Large intestine (tissue), 3 donors: ENCODE results near the gene GUCD1. TPM values are rescaled to one million over a fixed set of nuclear protein-coding genes. Genes with fewer than 3 reads are reported as not detected.
"Not testable (repeated sequence)": the region's sequence is repeated elsewhere in the genome, so short reads cannot be mapped to it uniquely, and the experiment has no call there.

ENCODE experiments used
- DNase-seq, 2 donors: peaks; one replicate each; pipeline versions ENCODE4 v3.0.0 to v3.0.0-alpha.2; 2013
- H3K27ac ChIP-seq: one replicate; pipeline ENCODE4 v1.5.1; 2013; ENCODE audit warnings: low read length
- H3K27me3 ChIP-seq: 2 replicates; pipeline ENCODE4 v1.6.1; 2013; ENCODE audit warnings: low read length; ENCODE audit not compliant: control insufficient read depth, insufficient read depth
- H3K36me3 ChIP-seq: 2 replicates; pipeline ENCODE4 v1.6.1; 2013; ENCODE audit warnings: low read length; ENCODE audit not compliant: control insufficient read depth, insufficient read depth
- H3K4me1 ChIP-seq: one replicate; pipeline ENCODE4 v1.6.1; 2013; ENCODE audit warnings: low read length; ENCODE audit not compliant: control insufficient read depth, insufficient read depth
- H3K4me3 ChIP-seq: one replicate; pipeline ENCODE4 v1.5.1; 2013; ENCODE audit warnings: low read length
- H3K9me3 ChIP-seq: one replicate; pipeline ENCODE4 v1.6.1; 2013; ENCODE audit warnings: mild to moderate bottlenecking, low read depth, low read length, moderate library complexity; ENCODE audit not compliant: control insufficient read depth
- WGBS: methylation state at CpG from one replicate; pipeline ENCODE4 v1.1.5; 2013; ENCODE audit warnings: low lambda C conversion rate; ENCODE audit not compliant: insufficient coverage; 5-methylcytosine and 5-hydroxymethylcytosine counted together
- polyA plus RNA-seq: library from polyadenylated mRNA; unstranded; fragments of 120-200 nt; gene quantifications from one replicate; pipeline ENCODE4 v1.2.1, GENCODE V29; 2013

The GUCD1 gene
- polyA plus RNA-seq, 1 donor: 140 TPM

DNA sequence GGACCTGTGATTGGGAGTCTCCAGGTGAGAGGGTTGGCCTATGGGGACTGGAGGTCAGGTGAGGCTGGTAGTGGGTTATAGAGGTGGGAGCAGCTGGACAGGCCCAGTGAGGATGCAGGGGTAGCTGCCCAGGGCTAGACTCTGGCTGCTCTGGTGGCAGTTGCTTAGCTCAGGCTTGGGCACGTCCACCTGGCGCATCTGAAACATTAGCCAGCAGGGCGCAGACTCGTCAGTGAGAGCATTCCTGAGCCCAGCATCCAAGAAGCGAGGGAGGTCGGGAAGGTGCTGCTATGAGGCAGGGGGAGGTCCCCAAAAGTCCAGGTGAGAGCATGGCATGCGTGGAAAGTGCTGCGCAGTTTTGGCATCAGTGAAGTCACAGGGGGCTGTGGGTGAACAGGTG, 44.6 kb upstream of the GUCD1 start:
- no peaks in the 10 kb centered on the region for H3K27me3 ChIP-seq
- H3K9me3 ChIP-seq: no peaks in the 10 kb centered on the region
- H3K4me1 ChIP-seq: peaks cover 29% of the 10 kb centered on the region
- DNase-seq: no peak
- no peaks in the 10 kb centered on the region for H3K36me3 ChIP-seq
- WGBS: 100% methylated on average over 2 of the region's 8 CpGs
- no peak overlapping the region for H3K27ac ChIP-seq
- H3K4me3 ChIP-seq: no peak overlapping the region

DNA sequence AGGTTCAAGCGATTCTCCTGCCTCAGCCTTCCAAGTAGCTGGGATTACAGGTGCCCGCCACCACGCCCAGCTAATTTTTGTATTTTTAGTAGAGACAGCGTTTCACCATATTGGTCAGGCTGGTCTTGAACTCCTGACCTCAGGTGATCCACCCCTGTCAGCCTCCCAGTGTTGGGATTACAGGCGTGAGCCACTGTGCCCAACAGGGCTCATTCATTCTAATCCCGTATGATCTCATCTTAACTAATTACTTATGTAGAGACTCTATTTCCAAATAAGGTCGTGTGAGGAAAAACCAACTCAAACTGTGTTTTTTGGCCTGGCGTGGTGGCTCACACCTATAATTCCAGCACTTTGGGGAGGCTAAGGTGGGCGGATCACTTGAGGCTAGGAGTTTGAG, 42.1 kb upstream of the GUCD1 start:
- not testable (repeated sequence) for H3K27me3 ChIP-seq, H3K27ac ChIP-seq, DNase-seq, H3K4me3 ChIP-seq, H3K9me3 ChIP-seq, H3K36me3 ChIP-seq
- peaks cover 40% of the 10 kb centered on the region for H3K4me1 ChIP-seq
- no CpG with 5 or more reads among the region's 9 CpGs for WGBS

DNA sequence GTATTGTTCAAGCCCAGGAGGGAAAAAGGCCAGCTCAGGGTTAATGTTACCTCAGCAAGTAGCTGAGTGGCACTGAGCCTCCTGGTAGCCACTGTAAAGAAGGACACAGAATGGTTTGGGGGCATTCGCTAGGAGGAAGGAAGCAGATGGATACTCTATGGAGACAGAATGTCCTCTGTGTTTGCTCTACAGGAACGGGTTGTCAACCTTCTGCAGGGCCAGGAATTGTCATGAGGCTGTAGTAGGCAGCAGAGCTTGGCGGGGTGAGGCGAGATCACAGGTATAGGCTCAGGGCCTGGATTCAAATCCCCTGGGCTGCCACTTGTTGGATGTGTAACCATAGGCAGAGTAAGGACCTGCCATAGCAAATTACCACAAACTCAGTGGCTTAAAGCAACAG, 40.9 kb upstream of the GUCD1 start:
- H3K9me3 ChIP-seq: no peaks in the 10 kb centered on the region
- DNase-seq: no peak
- H3K27me3 ChIP-seq: no peaks in the 10 kb centered on the region
- no peak overlapping the region for H3K4me3 ChIP-seq
- no peaks in the 10 kb centered on the region for H3K36me3 ChIP-seq
- H3K4me1 ChIP-seq: peaks cover 35% of the 10 kb centered on the region
- WGBS: no CpG with 5 or more reads among the region's 4 CpGs
- H3K27ac ChIP-seq: no peak overlapping the region

DNA sequence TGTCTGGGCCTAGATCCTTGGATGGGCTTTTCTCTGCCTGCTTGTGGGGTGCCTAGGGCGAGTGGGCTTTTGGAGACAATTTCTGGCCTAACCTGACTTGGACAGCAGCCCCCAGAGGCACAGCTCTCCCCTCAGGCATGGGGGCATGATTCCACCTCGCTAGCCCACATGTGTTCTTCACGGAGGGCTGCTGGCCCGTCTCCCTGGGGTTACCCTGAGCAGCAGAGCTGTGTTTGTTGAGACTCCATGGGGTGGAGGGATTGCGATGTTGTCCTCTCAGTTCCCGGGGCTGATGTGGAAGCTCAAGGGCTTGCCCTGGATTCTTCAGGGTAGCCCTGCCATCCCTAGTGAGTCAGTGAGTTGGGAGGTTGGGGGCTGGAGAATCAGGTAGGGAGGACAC, 40.3 kb upstream of the GUCD1 start:
- Histone ChIP-seq H3K9me3 (no peaks in the 10 kb centered on the region), H3K36me3 (no peaks in the 10 kb centered on the region), H3K4me1 (peaks cover 30% of the 10 kb centered on the region), H3K27ac (no peak overlapping the region), H3K27me3 (no peaks in the 10 kb centered on the region), H3K4me3 (no peak overlapping the region)
- DNase-seq: no peak
- no CpG with 5 or more reads among the region's 6 CpGs for WGBS

DNA sequence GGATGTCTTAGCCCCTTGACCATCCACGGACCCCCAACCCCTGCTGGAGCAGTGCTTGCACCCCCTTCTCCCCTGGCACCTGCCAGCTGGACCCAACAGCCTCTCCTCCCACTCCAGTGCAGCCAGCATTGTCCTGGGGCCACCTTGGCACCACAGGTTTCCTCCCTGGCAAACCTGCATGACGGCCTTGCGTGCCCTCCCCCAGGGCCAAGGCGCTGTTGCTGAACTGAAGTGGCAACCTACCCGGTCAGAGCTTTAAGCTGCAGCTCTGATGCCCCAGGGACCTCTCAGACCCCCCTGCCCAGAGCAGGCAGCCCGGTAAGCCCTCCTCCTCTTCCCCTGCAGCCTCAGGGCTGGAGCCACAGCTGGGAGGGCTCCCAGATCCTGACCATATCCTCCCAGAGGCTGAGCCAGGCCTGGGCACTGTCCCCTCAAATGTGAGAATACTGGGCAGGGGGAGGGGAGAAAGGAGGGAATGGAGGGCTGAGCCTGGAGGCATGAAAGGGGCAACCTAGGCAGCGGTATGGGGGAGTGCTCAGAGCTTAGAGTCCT, 39.7 kb upstream of the GUCD1 start:
- H3K27me3 ChIP-seq: no peaks in the 10 kb centered on the region
- no peaks in the 10 kb centered on the region for H3K9me3 ChIP-seq
- no CpG with 5 or more reads among the region's 7 CpGs for WGBS
- H3K4me1 ChIP-seq: peaks cover 28% of the 10 kb centered on the region
- H3K27ac ChIP-seq: no peak overlapping the region
- no peak for DNase-seq
- H3K36me3 ChIP-seq: peaks cover under 1% of the 10 kb centered on the region
- no peak overlapping the region for H3K4me3 ChIP-seq

DNA sequence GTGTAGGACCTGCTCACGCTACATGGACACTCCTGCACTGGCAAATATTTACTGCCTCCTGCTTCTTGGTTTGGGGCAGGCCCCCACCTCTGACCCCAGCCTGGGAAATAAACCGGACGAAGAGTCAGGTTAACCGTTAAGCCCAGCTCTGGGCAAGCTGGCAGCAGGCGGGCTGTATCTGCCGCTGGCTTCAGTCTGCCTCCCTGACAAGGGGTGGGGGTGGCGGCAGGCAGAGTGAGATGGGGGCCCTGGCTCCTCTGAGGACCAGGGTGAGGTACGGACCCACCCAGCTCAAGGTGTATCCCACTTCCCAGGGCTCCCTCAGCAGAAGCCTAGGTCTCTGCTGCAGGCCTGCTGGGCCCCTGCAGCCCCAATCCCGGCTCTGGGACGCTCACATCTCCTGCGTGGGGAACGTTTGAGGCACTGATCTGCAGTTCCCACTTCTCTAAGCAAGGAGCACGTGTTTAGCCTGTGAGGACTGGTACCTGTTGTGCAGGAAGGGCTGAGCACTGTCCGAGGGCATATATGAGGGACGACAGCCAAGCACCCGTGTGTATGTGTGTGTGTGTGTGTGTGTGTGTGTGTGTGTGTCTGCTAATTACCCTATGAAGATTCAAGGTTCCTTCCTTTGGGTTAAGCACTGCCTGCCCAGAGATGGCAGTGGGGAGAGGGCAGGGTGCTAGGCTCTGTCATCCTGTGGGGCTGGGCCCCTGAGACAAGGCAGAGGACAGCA, 39.1 kb upstream of the GUCD1 start:
- peaks cover 23% of the 10 kb centered on the region for H3K4me1 ChIP-seq
- peak overlapping the region; percentile 92 for H3K27ac ChIP-seq
- no peaks in the 10 kb centered on the region for H3K9me3 ChIP-seq
- DNase-seq: peak; percentile 50 to 73
- WGBS: no CpG with 5 or more reads among the region's 16 CpGs
- no peaks in the 10 kb centered on the region for H3K27me3 ChIP-seq
- no peak overlapping the region for H3K4me3 ChIP-seq
- H3K36me3 ChIP-seq: peaks cover 7% of the 10 kb centered on the region

DNA sequence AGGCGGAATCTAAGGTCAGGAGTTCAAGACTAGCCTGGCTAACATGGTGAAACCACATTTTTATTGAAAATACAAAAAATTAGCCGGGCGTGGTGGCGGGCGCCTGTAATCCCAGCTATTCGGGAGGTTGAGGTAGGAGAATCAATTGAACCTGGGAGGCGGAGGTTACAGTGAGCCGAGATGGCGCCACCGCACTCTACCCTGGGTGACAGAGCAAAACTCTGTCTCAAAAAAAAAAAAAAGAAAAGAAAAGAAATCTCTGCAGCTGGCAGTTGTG, 38.6 kb upstream of the GUCD1 start:
- not testable (repeated sequence) for H3K27me3 ChIP-seq, DNase-seq, H3K9me3 ChIP-seq
- peak overlapping the region; percentile 41 for H3K4me3 ChIP-seq
- H3K27ac ChIP-seq: peak overlapping the region; percentile 92
- H3K4me1 ChIP-seq: peaks cover 23% of the 10 kb centered on the region
- peaks cover 12% of the 10 kb centered on the region for H3K36me3 ChIP-seq
- 81% methylated on average over 6 of the region's 10 CpGs for WGBS

DNA sequence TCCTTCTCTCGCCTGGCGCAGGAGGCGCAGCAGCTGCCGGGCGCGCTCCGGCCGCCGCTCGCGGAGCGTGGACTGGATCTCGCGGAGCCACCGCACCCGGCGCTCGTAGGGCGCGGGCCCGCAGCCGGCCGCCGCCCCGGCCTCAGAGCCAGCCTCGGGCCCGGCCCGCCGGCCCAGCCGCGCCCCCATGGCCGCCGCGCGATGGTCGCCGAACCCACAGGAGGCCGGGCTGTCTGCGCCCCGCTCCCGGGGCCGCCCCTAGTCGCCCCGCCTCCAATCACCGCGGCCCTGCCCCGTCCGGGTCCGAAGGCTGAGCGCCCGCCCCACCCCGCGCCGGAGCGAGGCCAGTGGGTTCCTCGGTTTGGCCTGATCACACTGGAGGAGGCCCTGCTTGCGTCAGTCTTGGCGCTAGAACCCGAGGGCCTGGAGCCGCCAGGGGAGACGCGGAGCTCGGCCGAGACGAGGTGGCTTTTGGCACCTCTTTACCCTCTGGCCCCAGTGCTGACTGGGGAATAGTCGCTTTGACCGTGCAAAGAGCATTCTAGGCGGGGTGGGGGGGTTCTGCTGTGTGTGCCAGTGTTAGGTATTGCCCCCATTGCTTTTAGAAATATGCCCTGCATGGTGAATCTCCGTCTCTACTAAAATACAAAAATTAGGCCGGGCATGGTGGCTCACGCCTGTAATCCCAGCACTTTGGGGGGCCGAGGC, 38.1 kb upstream of the GUCD1 start, which contains the start of gene LRRC75B:
LRRC75B (minus strand) TSS at position 223 of the 708 bp plus-strand sequence; CDS start at position 189, 34 bp downstream.
- Histone ChIP-seq H3K4me3 (peak within 1 kb of the TSS; percentile 70), H3K36me3 (peaks cover 17% of the 10 kb centered on the region), H3K27me3 (no peaks in the 10 kb centered on the region), H3K4me1 (peaks cover 23% of the 10 kb centered on the region), H3K9me3 (no peaks in the 10 kb centered on the region), H3K27ac (peak within 1 kb of the TSS; percentile 92)
- DNase-seq: peak; percentile 91 to 96
- WGBS: no CpG with 5 or more reads among the region's 72 CpGs

DNA sequence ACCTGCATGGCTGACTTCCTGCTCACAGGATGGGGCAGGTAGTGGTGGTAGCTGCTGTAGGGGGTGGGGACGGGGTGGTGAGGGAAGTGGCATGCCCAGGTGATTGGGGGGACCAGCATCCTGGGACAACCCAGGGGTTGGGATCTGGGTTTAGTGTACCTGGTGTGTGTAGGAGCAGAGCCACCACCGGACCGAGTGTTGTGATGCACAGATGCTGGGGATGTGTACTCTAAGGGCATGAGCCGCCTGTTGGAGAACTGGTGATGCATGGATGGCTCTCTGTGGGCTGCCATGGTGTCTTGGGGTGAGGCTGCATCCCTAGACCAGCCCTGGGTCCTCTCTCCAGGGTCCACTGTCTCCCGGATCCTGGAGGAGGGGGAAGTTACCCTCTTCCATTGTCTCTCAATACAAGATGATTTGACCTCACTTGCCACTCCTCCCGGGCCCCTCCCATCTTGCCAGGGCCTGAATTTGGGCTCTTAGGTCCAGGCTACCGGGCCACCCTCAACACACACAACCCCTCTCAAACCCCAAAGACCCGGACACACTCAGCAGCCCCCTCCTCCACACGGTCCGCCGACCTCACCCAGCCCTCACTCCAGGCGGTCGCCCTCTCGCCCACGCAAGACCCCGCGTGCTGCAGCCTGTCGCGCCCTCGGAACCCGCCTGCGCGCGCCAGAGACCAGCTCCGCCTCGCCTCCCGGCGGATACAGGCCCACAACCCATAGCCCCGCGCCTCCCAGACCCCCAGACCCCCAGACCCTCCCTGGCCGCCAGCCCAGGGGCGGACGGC, 37.3 kb upstream of the GUCD1 start:
- Histone ChIP-seq H3K4me3 (peak overlapping the region; percentile 70), H3K27ac (peak overlapping the region; percentile 75), H3K27me3 (no peaks in the 10 kb centered on the region), H3K36me3 (peaks cover 24% of the 10 kb centered on the region), H3K9me3 (no peaks in the 10 kb centered on the region), H3K4me1 (peaks cover 23% of the 10 kb centered on the region)
- peak in 1 of 2 donors; percentile 49 for DNase-seq
- no CpG with 5 or more reads among the region's 33 CpGs for WGBS

DNA sequence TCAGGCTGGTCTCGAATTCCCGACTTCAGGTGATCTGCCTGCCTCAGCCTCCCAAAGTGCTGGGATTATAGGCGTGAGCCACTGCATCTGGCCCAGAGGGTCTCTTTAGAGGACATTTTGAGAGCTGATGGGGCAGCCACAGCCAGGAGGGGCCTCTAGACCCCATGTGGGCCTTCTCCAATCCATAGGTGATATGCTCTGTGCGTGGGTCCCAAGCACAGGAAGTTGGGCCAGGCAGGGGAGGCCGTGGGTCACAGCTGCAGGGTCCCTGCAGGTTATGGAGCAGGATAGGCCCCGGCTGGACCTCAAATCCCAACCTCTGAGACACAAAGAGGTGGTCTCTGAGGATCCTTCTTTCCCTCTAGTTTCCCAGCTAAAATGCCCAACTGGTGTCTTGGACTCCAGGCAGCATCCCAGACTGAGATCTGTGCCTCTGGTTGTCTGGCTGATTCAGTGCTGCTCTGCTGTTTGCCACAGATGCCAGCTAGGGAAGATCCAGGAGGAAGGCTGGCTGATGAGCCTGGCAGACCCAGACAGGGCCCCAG, 36.4 kb upstream of the GUCD1 start:
- WGBS: no CpG with 5 or more reads among the region's 6 CpGs
- H3K36me3 ChIP-seq: peaks cover 28% of the 10 kb centered on the region
- no peaks in the 10 kb centered on the region for H3K9me3 ChIP-seq
- peaks cover 23% of the 10 kb centered on the region for H3K4me1 ChIP-seq
- H3K27ac ChIP-seq: no peak overlapping the region
- no peak overlapping the region for H3K4me3 ChIP-seq
- no peaks in the 10 kb centered on the region for H3K27me3 ChIP-seq
- no peak for DNase-seq
